ENCODE data around the gene DST.

Gene DST

GRCh38 chr6:56580271-56580670 is 62.4 kb downstream of the DST start:
- no peak overlapping the region for H3K4me3 ChIP-seq (ENCODE audit: low read depth, low read length)
- TF ChIP-seq, protein P1, sequence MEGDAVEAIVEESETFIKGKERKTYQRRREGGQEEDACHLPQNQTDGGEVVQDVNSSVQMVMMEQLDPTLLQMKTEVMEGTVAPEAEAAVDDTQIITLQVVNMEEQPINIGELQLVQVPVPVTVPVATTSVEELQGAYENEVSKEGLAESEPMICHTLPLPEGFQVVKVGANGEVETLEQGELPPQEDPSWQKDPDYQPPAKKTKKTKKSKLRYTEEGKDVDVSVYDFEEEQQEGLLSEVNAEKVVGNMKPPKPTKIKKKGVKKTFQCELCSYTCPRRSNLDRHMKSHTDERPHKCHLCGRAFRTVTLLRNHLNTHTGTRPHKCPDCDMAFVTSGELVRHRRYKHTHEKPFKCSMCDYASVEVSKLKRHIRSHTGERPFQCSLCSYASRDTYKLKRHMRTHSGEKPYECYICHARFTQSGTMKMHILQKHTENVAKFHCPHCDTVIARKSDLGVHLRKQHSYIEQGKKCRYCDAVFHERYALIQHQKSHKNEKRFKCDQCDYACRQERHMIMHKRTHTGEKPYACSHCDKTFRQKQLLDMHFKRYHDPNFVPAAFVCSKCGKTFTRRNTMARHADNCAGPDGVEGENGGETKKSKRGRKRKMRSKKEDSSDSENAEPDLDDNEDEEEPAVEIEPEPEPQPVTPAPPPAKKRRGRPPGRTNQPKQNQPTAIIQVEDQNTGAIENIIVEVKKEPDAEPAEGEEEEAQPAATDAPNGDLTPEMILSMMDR (IDR thresholded peaks at IDR 0.05; ENCODE audit: insufficient read depth, low read depth, low read length, missing control alignments): no peak
- DNase-seq (ENCODE audit: low read depth): no peak

DNA sequence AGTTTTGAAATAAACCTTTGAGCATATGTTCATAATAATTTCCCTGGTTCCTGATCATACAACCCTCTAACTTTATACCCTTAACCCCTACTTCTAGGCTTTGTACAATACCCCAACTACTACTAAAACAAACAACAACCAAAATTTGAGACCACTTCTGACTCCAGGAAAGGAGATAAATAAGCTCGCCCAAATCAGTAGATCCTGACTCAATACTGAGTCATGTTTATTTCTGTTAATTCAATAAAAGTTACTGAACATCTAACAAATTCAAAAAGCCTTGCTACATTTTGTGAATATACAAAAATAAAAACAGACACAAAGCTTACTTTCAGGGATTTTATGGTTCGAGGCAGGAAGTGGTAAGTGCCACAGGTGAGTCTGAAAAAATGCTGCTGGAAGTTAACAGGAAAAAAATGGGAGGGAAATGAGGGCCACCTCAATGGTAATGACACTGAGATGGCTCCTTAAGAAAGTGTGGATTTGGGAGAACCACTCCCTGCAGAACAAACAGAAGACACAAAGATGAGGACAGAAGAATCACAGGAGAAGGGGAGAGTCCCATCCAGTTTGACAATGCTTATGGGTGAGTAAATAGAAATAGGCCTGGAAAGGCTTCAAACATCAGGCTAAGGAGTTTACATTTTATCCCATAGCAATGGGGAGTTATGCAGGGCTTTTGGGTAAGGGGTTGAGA is 63.4 kb downstream of the DST start:
- no peak for DNase-seq (ENCODE audit: low read depth)
- TF ChIP-seq, protein P1 (IDR thresholded peaks at IDR 0.05; ENCODE audit: insufficient read depth, low read depth, low read length, missing control alignments): no peak
- H3K4me3 ChIP-seq (ENCODE audit: low read depth, low read length): no peak overlapping the region

- H3K4me3 ChIP-seq (ENCODE audit: low read depth, low read length): no peak overlapping the region
- TF ChIP-seq, protein P1 (IDR thresholded peaks at IDR 0.05; ENCODE audit: insufficient read depth, low read depth, low read length, missing control alignments): no peak
- DNase-seq (ENCODE audit: low read depth): no peak
These were observed 67.0 kb downstream of the DST start for GRCh38 chr6:56575736-56576135.

DNA sequence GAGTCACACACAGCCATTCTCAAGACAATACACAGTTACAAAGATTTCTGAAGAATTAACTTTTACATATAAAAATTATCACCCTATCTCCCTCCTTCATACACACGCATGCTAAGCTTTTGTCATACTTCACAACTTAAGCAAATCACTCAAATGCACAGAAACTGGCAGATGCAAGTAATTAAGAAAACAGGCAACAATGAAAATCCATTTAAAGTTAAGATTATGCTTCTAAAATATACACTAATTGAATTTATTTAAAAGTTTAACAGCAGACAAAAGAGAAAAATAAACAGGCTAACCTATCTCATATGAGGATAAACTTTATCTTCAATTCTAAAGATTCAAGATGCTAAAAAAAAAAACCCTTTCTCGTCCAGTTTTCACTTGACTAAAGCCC is 68.4 kb downstream of the DST start:
- no peak for DNase-seq (ENCODE audit: low read depth)
- no peak overlapping the region for H3K4me3 ChIP-seq (ENCODE audit: low read depth, low read length)
- TF ChIP-seq, protein P1 (IDR thresholded peaks at IDR 0.05; ENCODE audit: insufficient read depth, low read depth, low read length, missing control alignments): no peak

DNA sequence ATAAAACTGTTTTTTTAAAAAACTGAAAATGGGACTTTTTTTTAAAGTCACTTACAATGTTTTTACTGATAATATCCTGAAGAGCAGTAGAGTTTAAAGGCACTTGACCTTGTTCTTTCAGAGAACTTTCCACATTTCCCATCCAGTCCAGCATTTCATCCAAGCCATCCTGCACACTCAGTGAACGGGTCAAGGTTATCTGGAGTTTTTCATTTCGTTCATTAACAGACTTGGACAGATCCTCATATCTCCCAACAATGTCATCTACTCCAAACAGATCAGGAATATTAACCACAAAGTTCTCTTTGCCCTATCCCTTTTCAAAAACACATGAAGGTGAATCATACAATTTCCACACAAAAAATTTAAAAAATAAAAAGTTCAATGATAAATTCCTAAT is 69.1 kb downstream of the DST start:
- H3K4me3 ChIP-seq (ENCODE audit: low read depth, low read length): no peak overlapping the region
- no peak for DNase-seq (ENCODE audit: low read depth)
- TF ChIP-seq, protein P1 (IDR thresholded peaks at IDR 0.05; ENCODE audit: insufficient read depth, low read depth, low read length, missing control alignments): no peak

DNA sequence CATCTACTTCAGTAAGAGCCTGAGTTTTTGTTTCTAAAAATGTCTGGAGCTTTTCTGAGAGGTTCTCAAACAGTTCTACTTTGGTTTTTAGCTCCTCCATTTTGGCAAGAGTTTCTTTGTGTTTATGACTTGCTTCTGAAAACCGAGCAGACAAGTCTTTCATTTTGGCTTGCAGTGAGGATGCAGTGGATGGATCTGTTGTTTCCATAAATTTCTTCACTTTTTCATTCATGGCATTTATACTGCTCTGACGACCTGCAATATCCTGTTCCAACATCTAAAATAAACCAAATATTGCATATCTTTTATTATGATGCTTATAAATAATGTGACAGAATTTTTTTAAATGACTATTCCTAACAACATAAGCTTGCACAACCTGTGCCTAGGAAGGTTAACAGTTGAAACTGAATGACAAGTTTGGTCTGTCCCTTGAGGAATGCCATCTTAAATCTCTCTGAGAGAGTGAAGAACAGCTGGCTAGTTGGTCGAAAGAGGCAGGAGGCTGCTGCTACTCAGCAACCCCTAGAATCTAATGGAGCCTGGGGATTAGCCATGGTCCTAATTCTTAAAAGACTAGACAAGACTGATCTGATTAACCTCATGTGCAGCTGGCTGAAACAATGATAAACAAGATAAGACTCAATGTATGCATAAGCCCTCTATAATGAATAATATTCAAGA is 69.8 kb downstream of the DST start:
- no peak for DNase-seq (ENCODE audit: low read depth)
- TF ChIP-seq, protein P1 (IDR thresholded peaks at IDR 0.05; ENCODE audit: insufficient read depth, low read depth, low read length, missing control alignments): no peak
- H3K4me3 ChIP-seq (ENCODE audit: low read depth, low read length): no peak overlapping the region
